GM12878 (cell line): ENCODE data around the gene ASCC3. TPM values are rescaled to one million over a fixed set of nuclear protein-coding genes. Genes with fewer than 3 reads are reported as not detected.

ENCODE experiments used
- ATAC-seq: fragments of 200-7000 bp; cut with Tn5 transposase; 3 replicates; pipeline ENCODE4 v1.9.1; 2020; ENCODE audit warnings: mild to moderate bottlenecking, moderate library complexity
- BruUV-seq: library from RNA; stranded (reverse); fragments of 400-500 nt; replicated peaks from 2 replicates; lab custom pipeline; 2021; lab: Mats Ljungman, UMichigan
- CTCF ChIA-PET: fragments of 300-600 bp; sonication (Branson Sonifier 250); formaldehyde crosslinking; extraction: SDS; loops from one replicate; lab custom pipeline; 2021; ENCODE audit warnings: inconsistent platforms; lab: Yijun Ruan, JAX
- POLR2A ChIA-PET: fragments of 350-600 bp; formaldehyde crosslinking; extraction: SDS; loops from one replicate; lab custom pipeline; 2021; ENCODE audit warnings: inconsistent platforms; lab: Charles Lee
- RAD21 ChIA-PET: fragments of 300-600 bp; sonication (Branson Sonifier 250); formaldehyde crosslinking; loops from one replicate; lab custom pipeline; 2023; ENCODE audit warnings: antibody characterized with exemption; ENCODE audit not compliant: unreplicated experiment; lab: Charles Lee
- SMC1A ChIA-PET: fragments of 300-600 bp; sonication (Branson Sonifier 250); formaldehyde crosslinking; loops from one replicate; lab custom pipeline; 2023; ENCODE audit not compliant: unreplicated experiment, uncharacterized antibody; lab: Charles Lee
- DNase-seq: peaks from one replicate; pipeline ENCODE4 v3.0.0-alpha.2; 2011; ENCODE audit warnings: low read depth, low spot score
- FAIRE-seq: peaks from 3 replicates; lab custom pipeline; 2011; peaks lifted over from hg19 to GRCh38; lab: Jason Lieb, UNC
- H2AFZ ChIP-seq: 2 replicates; pipeline ENCODE4 v1.6.0; 2011; ENCODE audit warnings: low read depth, low read length, control low read depth; ENCODE audit not compliant: control insufficient read depth
- H3K27ac ChIP-seq: 2 replicates; pipeline ENCODE4 v1.5.1; 2011; ENCODE audit warnings: control low read depth; ENCODE audit not compliant: control insufficient read depth, insufficient read depth
- H3K27me3 ChIP-seq, 2 experiments: replicated peaks in 1 of 2; 2 replicates each; pipeline versions ENCODE4 v1.6.0 to v1.6.1; 2011; ENCODE audit warnings: low read length in 1 of 2; ENCODE audit not compliant: control insufficient read depth in 2 of 2, insufficient read depth in 2 of 2
- H3K36me3 ChIP-seq, 2 experiments: 2 replicates each; pipeline ENCODE4 v1.5.1; 2011; ENCODE audit warnings: low read length in 1 of 2; ENCODE audit not compliant: control insufficient read depth in 2 of 2, insufficient read depth in 2 of 2
- H3K4me1 ChIP-seq: 2 replicates; pipeline ENCODE4 v1.6.1; 2011; ENCODE audit warnings: mild to moderate bottlenecking, low read length, moderate library complexity, mixed read lengths; ENCODE audit not compliant: control insufficient read depth, insufficient read depth
- H3K4me2 ChIP-seq: 2 replicates; pipeline ENCODE4 v1.6.0; 2011; ENCODE audit warnings: control low read depth; ENCODE audit not compliant: control insufficient read depth, insufficient read depth
- H3K4me3 ChIP-seq: fragments of 200-600 bp; sonication (generic); 2 replicates; pipeline ENCODE4 v1.5.1; 2016
- H3K79me2 ChIP-seq: 2 replicates; pipeline ENCODE4 v1.6.0; 2011; ENCODE audit warnings: low read length; ENCODE audit not compliant: control insufficient read depth, insufficient read depth
- H3K9ac ChIP-seq: 2 replicates; pipeline ENCODE4 v1.8.0; 2011; ENCODE audit warnings: low read length, control low read depth, mixed read lengths; ENCODE audit not compliant: control insufficient read depth, insufficient read depth
- H3K9me3 ChIP-seq: replicated peaks from 3 replicates; pipeline ENCODE4 v1.5.1; 2011; ENCODE audit warnings: mild to moderate bottlenecking, low read length; ENCODE audit not compliant: control insufficient read depth, insufficient read depth
- H4K20me1 ChIP-seq: 2 replicates; pipeline ENCODE4 v1.6.0; 2011; ENCODE audit not compliant: control insufficient read depth, insufficient read depth
- CREB1 ChIP-seq: IDR thresholded peaks from 2 replicates; pipeline ENCODE4 v1.6.1; 2012; ENCODE audit warnings: low read depth, mild to moderate bottlenecking, inconsistent platforms
- FOXK2 ChIP-seq: fragments of 450-650 bp; IDR thresholded peaks from 2 replicates; pipeline ENCODE4 v1.6.1; 2017; ENCODE audit warnings: mild to moderate bottlenecking, moderate library complexity
- JUNB ChIP-seq: IDR thresholded peaks from 2 replicates; pipeline ENCODE4 v1.6.1; 2016; ENCODE audit warnings: antibody characterized with exemption, mild to moderate bottlenecking
- JUND ChIP-seq: IDR thresholded peaks from 2 replicates; pipeline ENCODE4 v1.6.1; 2012; ENCODE audit warnings: low read depth, mild to moderate bottlenecking, low read length, improper control_type of control experiment, moderate library complexity
- MEF2A ChIP-seq: IDR thresholded peaks from 2 replicates; pipeline ENCODE4 v1.6.1; 2011; ENCODE audit warnings: low read depth, mild to moderate bottlenecking, low read length, moderate library complexity; ENCODE audit not compliant: insufficient read depth
- SUZ12 ChIP-seq: fragments of 200-600 bp; sonication (generic); IDR thresholded peaks from one replicate; pipeline ENCODE4 v1.6.1; 2018; ENCODE audit warnings: antibody characterized with exemption, mild to moderate bottlenecking; ENCODE audit not compliant: unreplicated experiment
- ZNF384 ChIP-seq: IDR thresholded peaks from 2 replicates; pipeline ENCODE4 v1.6.1; 2012; ENCODE audit warnings: low read depth, mild to moderate bottlenecking, low read length, improper control_type of control experiment, borderline replicate concordance
- WGBS: methylation state at CpG from one replicate; pipeline ENCODE4 v1.1.6; 2016; ENCODE audit warnings: low lambda C conversion rate; ENCODE audit not compliant: insufficient replicate concordance, insufficient coverage; ENCODE audit errors: missing lambda C conversion rate; 5-methylcytosine and 5-hydroxymethylcytosine counted together
- in situ Hi-C: fragments of 300-500 bp; cut with MboI; formaldehyde crosslinking; loops from 9 replicates; pipeline ENCODE4 v1.14.3; 2018; ENCODE audit warnings: mixed read lengths
- intact Hi-C: fragments of 100-400 bp; cut with micrococcal nuclease; formaldehyde crosslinking; loops from one replicate; pipeline ENCODE4 v1.14.2; 2022; ENCODE audit not compliant: unreplicated experiment
- polyA plus RNA-seq, 11 experiments: library from polyadenylated mRNA; depleted of rRNA in 4 of 11; unstranded in 6 of 11; stranded (reverse) in 5 of 11; fragments of >200 nt; fragmentation: Nextera tagmentation in 4 of 11; fragmentation: Illumina TruSeq in 1 of 11; extraction: Ambion mirVana in 4 of 11; extraction: Trizol in 1 of 11; gene quantifications; 1 replicate in 1 of 11; 2 replicates in 10 of 11; pipeline versions ENCODE4 v1.2.1 to v1.2.3, GENCODE V29; 2011 to 2016; ENCODE audit warnings: inconsistent platforms in 2 of 11, missing spikeins in 2 of 11, low read depth in 1 of 11
- total RNA-seq, 4 experiments: library from RNA; depleted of rRNA in 3 of 4; stranded (reverse); fragments of >200 nt in 3 of 4; fragmentation: Illumina TruSeq in 1 of 4; extraction: Trizol in 1 of 4; gene quantifications; 2 replicates each; pipeline versions ENCODE4 v1.2.1 to v1.2.3, GENCODE V29; 2013 to 2021
- TF ChIP-seq, protein P1 (sequence below): fragments of 450-650 bp; IDR thresholded peaks from 2 replicates; pipeline ENCODE4 v1.6.1; 2017; ENCODE audit warnings: low read depth, mild to moderate bottlenecking, moderate library complexity
- TF ChIP-seq, protein P2 (sequence below): fragments of 450-650 bp; IDR thresholded peaks from 2 replicates; pipeline ENCODE4 v1.6.1; 2017; ENCODE audit warnings: mild to moderate bottlenecking, moderate library complexity

The ASCC3 gene
- total and polyA plus RNA-seq, 10 of the 15 experiments (the other 5 are each of a cell fraction or from before 2014, with no cell fraction given), result 19.9 to 76.2 (median 55.9) TPM

DNA sequence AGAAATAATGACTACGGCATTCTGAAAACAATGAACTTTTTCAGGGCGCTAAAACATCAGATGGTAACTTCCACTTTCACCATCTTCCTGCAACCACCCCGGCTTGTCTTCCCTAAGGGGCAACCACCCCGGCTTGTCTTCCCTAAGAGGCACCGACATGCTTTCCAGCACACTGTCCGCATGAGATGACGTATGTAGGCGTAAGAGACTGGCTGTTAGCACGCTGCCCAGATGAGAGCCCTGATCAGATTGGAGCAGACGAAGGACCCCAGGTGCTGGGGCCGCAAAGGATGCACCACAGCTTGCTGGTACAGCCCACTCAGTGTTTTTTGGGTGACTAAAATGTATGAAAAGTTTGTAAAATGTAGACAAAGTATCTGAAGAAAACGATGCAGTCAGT lies 29.3 kb downstream of the ASCC3 start (continued):
- TF ChIP-seq SUZ12 (no peak), CREB1 (no peak), FOXK2 (no peak), MEF2A (no peak), JUND (no peak)
- TF ChIP-seq, all 136 proteins: peak for 0

DNA sequence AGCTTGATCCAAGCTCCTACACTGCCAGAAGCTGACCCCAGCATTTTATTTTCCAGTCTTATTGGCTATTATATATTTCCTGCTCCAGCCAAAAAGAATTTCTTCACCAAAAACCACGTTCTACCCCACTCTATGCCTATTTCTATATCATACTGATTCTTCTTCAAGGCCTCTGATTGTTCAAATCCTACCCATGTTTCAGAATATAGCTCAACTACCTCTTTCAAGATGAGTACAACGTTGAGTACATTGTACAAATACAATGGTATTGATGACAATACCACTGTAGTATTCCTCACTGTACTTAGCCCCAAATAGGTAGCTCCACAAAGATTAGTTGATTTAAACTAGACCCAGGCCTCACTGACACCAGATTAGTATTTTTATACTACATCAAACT lies 31.0 kb downstream of the ASCC3 start:
- CTCF ChIA-PET, result interaction anchor here (0.8 to 1.7 kb wide), 3 partner anchors 9 to 29 kb away, joined by 3 to 5 read pairs (median 4); no protein-coding TSS in a partner anchor
- Histone ChIP-seq H3K9ac (no peak overlapping the region), H4K20me1 (no peaks in the 10 kb centered on the region), H3K9me3 (peaks cover 3% of the 10 kb centered on the region; the same call in 2 of the 3 replicates), H2AFZ (no peak overlapping the region), H3K4me1 (no peaks in the 10 kb centered on the region), H3K27me3 (no peaks in the 10 kb centered on the region), H3K4me2 (no peak overlapping the region), H3K36me3 (peaks cover 0 to 4% of the 10 kb centered on the region in 2 experiments; a peak in 3 of 4 replicates), H3K4me3 (no peak overlapping the region), H3K79me2 (peaks cover 3% of the 10 kb centered on the region), H3K27ac (no peak overlapping the region)
- SMC1A ChIA-PET, result interaction anchor here (0.6 to 1.1 kb wide), 3 partner anchors 9 to 1038 kb away, joined by 3 to 4 read pairs (median 4); no protein-coding TSS in a partner anchor
- FAIRE-seq (no peak), ATAC-seq (peak; percentile 43), DNase-seq (no peak)
- RAD21 ChIA-PET, result interaction anchor here (1.1 kb wide), 1 partner anchor 30 kb away, joined by 3 read pairs; no protein-coding TSS in a partner anchor
- in situ Hi-C loops (no loop called here), intact Hi-C loops (no loop called here)
- no TSS peak for BruUV-seq
- POLR2A ChIA-PET, result no interaction called here
- TF ChIP-seq, protein P1, sequence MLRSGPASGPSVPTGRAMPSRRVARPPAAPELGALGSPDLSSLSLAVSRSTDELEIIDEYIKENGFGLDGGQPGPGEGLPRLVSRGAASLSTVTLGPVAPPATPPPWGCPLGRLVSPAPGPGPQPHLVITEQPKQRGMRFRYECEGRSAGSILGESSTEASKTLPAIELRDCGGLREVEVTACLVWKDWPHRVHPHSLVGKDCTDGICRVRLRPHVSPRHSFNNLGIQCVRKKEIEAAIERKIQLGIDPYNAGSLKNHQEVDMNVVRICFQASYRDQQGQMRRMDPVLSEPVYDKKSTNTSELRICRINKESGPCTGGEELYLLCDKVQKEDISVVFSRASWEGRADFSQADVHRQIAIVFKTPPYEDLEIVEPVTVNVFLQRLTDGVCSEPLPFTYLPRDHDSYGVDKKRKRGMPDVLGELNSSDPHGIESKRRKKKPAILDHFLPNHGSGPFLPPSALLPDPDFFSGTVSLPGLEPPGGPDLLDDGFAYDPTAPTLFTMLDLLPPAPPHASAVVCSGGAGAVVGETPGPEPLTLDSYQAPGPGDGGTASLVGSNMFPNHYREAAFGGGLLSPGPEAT, result no peak
- TF ChIP-seq ZNF384 (no peak), JUNB (peak; percentile 25; the same call in 1 of the 2 replicates)
- TF ChIP-seq, protein P2, sequence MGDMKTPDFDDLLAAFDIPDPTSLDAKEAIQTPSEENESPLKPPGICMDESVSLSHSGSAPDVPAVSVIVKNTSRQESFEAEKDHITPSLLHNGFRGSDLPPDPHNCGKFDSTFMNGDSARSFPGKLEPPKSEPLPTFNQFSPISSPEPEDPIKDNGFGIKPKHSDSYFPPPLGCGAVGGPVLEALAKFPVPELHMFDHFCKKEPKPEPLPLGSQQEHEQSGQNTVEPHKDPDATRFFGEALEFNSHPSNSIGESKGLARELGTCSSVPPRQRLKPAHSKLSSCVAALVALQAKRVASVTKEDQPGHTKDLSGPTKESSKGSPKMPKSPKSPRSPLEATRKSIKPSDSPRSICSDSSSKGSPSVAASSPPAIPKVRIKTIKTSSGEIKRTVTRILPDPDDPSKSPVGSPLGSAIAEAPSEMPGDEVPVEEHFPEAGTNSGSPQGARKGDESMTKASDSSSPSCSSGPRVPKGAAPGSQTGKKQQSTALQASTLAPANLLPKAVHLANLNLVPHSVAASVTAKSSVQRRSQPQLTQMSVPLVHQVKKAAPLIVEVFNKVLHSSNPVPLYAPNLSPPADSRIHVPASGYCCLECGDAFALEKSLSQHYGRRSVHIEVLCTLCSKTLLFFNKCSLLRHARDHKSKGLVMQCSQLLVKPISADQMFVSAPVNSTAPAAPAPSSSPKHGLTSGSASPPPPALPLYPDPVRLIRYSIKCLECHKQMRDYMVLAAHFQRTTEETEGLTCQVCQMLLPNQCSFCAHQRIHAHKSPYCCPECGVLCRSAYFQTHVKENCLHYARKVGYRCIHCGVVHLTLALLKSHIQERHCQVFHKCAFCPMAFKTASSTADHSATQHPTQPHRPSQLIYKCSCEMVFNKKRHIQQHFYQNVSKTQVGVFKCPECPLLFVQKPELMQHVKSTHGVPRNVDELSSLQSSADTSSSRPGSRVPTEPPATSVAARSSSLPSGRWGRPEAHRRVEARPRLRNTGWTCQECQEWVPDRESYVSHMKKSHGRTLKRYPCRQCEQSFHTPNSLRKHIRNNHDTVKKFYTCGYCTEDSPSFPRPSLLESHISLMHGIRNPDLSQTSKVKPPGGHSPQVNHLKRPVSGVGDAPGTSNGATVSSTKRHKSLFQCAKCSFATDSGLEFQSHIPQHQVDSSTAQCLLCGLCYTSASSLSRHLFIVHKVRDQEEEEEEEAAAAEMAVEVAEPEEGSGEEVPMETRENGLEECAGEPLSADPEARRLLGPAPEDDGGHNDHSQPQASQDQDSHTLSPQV, result no peak
- WGBS, result 79% methylated on average over 2 of the region's 2 CpGs
